Chondrocyte (in vitro differentiated cells): Measurements from ENCODE around the gene PDE11A. TPM values are rescaled to one million over a fixed set of nuclear protein-coding genes. Genes with fewer than 3 reads are reported as not detected.

ENCODE experiments used
- DNase-seq: peaks from one replicate; pipeline ENCODE4 v3.0.0; 2021; ENCODE audit warnings: mixed read lengths, low spot score
- H3K27ac Mint-ChIP-seq: one replicate; pipeline ENCODE4 v1.8.0; 2021; ENCODE audit warnings: mild to moderate bottlenecking, moderate library complexity, mixed read lengths; ENCODE audit not compliant: unreplicated experiment
- H3K27me3 Mint-ChIP-seq: 2 replicates; pipeline ENCODE4 v1.8.0; 2021; ENCODE audit warnings: low read depth, mixed read lengths
- H3K36me3 Mint-ChIP-seq: 2 replicates; pipeline ENCODE4 v1.8.0; 2021; ENCODE audit warnings: low read depth, mixed read lengths
- H3K4me1 Mint-ChIP-seq: 2 replicates; pipeline ENCODE4 v1.8.0; 2021; ENCODE audit warnings: low read depth, mild to moderate bottlenecking, mixed read lengths
- H3K4me3 Mint-ChIP-seq: one replicate; pipeline ENCODE4 v1.8.0; 2021; ENCODE audit warnings: mild to moderate bottlenecking, moderate library complexity, mixed read lengths; ENCODE audit not compliant: unreplicated experiment
- H3K9me3 Mint-ChIP-seq: 2 replicates; pipeline ENCODE4 v1.8.0; 2021; ENCODE audit warnings: low read depth, mixed read lengths
- total RNA-seq: library from RNA; stranded (reverse); gene quantifications from 3 replicates; pipeline ENCODE4 v1.2.1, GENCODE V29; 2021
- TF ChIP-seq, protein P1 (sequence below): fragments of 200-600 bp; sonication (generic); IDR thresholded peaks from 2 replicates; pipeline ENCODE4 v1.5.0; 2021; ENCODE audit warnings: antibody characterized with exemption, mild to moderate bottlenecking, moderate library complexity

Gene PDE11A
- total RNA-seq, 1 donor from 2014 or later, result 2.1 TPM

DNA sequence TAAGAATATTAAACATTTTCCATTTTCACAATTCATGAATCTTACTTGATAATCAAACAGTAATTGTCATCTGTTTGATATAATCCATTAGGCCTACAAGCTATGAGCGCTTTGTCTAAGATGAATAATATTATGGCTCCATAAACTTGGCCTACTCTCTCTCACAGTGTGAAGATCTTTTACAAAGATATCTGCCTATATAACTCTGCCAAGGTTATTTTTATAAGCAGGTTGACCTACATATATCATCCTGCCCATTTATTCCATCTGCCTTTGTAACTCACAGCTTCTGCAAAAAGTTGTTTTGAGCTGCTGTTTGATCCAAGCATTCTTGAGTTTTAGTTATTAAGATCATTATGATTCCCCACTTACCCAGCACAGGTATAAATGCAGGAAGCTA is 158.3 kb downstream of the PDE11A start:
- TF ChIP-seq, protein P1, sequence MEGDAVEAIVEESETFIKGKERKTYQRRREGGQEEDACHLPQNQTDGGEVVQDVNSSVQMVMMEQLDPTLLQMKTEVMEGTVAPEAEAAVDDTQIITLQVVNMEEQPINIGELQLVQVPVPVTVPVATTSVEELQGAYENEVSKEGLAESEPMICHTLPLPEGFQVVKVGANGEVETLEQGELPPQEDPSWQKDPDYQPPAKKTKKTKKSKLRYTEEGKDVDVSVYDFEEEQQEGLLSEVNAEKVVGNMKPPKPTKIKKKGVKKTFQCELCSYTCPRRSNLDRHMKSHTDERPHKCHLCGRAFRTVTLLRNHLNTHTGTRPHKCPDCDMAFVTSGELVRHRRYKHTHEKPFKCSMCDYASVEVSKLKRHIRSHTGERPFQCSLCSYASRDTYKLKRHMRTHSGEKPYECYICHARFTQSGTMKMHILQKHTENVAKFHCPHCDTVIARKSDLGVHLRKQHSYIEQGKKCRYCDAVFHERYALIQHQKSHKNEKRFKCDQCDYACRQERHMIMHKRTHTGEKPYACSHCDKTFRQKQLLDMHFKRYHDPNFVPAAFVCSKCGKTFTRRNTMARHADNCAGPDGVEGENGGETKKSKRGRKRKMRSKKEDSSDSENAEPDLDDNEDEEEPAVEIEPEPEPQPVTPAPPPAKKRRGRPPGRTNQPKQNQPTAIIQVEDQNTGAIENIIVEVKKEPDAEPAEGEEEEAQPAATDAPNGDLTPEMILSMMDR, result no peak
- Mint-ChIP-seq H3K4me3 (no peak overlapping the region), H3K27ac (no peak overlapping the region), H3K36me3 (peaks cover 1% of the 10 kb centered on the region), H3K9me3 (no peaks in the 10 kb centered on the region), H3K4me1 (peaks cover 9% of the 10 kb centered on the region), H3K27me3 (peaks cover 5% of the 10 kb centered on the region)
- no peak for DNase-seq

- peaks cover 22% of the 10 kb centered on the region for H3K4me1 Mint-ChIP-seq
- no peak overlapping the region for H3K27ac Mint-ChIP-seq
- H3K4me3 Mint-ChIP-seq, result no peak overlapping the region
- peaks cover 7% of the 10 kb centered on the region for H3K27me3 Mint-ChIP-seq
- DNase-seq, result no peak
- peaks cover 1% of the 10 kb centered on the region for H3K36me3 Mint-ChIP-seq
- no peaks in the 10 kb centered on the region for H3K9me3 Mint-ChIP-seq
- TF ChIP-seq, protein P1, result no peak
Observed at GRCh38 chr2:177909962-177910361, 162.6 kb downstream of the PDE11A start.

DNA sequence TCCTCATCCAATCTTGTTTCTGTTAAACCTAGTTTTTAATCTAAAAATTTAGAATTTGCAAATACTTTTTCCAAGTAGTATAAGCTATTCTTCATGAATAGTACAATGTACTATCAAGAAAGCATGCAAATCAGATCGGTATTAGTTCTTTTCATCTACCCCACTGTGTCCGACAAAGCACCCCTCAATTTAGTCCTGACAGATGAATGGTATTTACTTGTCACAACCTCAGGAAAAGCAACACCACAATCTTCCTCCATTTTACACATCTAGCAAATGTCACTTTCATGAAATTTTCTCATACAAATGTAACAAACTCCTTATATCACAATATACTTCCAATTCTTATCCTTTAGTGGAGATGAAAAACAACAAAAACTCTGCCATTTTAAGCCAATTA is 163.8 kb downstream of the PDE11A start:
- Mint-ChIP-seq H3K27ac (no peak overlapping the region), H3K36me3 (peaks cover 1% of the 10 kb centered on the region), H3K27me3 (peaks cover 7% of the 10 kb centered on the region), H3K9me3 (no peaks in the 10 kb centered on the region), H3K4me1 (peaks cover 22% of the 10 kb centered on the region), H3K4me3 (no peak overlapping the region)
- DNase-seq, result no peak
- TF ChIP-seq, protein P1, result no peak

DNA sequence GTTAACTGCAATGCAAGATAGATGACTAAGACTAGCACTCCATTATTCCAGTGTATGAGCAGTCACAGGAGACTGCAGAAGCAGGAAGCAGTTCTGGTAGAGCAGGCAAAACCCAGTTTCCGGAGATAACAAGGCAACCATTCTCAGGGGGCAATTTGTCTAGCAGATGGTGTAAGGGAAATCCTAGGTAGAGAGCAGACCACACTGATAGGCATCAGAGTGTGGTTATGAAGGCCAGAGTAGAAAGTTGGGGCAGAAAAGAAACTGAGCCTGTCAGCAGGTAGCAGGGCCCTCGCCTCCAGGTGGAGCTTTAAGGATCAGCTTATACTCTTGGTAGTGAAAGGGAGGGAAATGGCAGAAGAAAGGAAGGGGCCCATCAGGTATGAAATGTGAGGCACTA is 164.4 kb downstream of the PDE11A start:
- no peak overlapping the region for H3K4me3 Mint-ChIP-seq
- H3K36me3 Mint-ChIP-seq, result peaks cover 1% of the 10 kb centered on the region
- TF ChIP-seq, protein P1, result no peak
- no peak overlapping the region for H3K27ac Mint-ChIP-seq
- H3K9me3 Mint-ChIP-seq, result no peaks in the 10 kb centered on the region
- H3K27me3 Mint-ChIP-seq, result peaks cover 4% of the 10 kb centered on the region
- no peak for DNase-seq
- H3K4me1 Mint-ChIP-seq, result peaks cover 22% of the 10 kb centered on the region

- Mint-ChIP-seq H3K4me1 (peaks cover 22% of the 10 kb centered on the region), H3K9me3 (no peaks in the 10 kb centered on the region), H3K27ac (no peak overlapping the region), H3K36me3 (no peaks in the 10 kb centered on the region), H3K27me3 (peaks cover 2% of the 10 kb centered on the region), H3K4me3 (no peak overlapping the region)
- TF ChIP-seq, protein P1, result peak; percentile 87
- no peak for DNase-seq
Observed at GRCh38 chr2:177906041-177906718, 166.4 kb downstream of the PDE11A start.
